OCI-LY1 (cell line): ENCODE measurements around the gene PXYLP1.

Experiments
- H2AFZ ChIP-seq: fragments of 200-600 bp; sonication (generic), shearing (Covaris generic); 2 replicates; pipeline ENCODE4 v1.6.0; 2014; ENCODE audit warnings: antibody characterized with exemption, mild to moderate bottlenecking, low read length
- H3F3A ChIP-seq: fragments of 200-600 bp; sonication (generic), shearing (Covaris generic); 2 replicates; pipeline ENCODE4 v1.6.0; 2014; ENCODE audit warnings: mild to moderate bottlenecking, antibody characterized with exemption, low read length, moderate library complexity; ENCODE audit not compliant: insufficient read depth
- H3K27ac ChIP-seq: fragments of 200-600 bp; sonication (generic); 2 replicates; pipeline ENCODE4 v1.5.1; 2014; ENCODE audit warnings: low read length, mixed run types, mild to moderate bottlenecking, low read depth; ENCODE audit not compliant: poor library complexity, severe bottlenecking
- H3K27me3 ChIP-seq: fragments of 200-600 bp; sonication (generic); 2 replicates; pipeline ENCODE4 v1.6.0; 2014; ENCODE audit warnings: antibody characterized with exemption, mild to moderate bottlenecking, low read length, moderate library complexity; ENCODE audit not compliant: insufficient read depth
- H3K36me3 ChIP-seq: fragments of 200-600 bp; sonication (generic); 2 replicates; pipeline ENCODE4 v1.6.1; 2014; ENCODE audit warnings: mild to moderate bottlenecking, antibody characterized with exemption, low read length, moderate library complexity, mixed read lengths; ENCODE audit not compliant: insufficient read depth
- H3K4me1 ChIP-seq: fragments of 200-600 bp; sonication (generic); 2 replicates; pipeline ENCODE4 v1.5.1; 2014; ENCODE audit warnings: mild to moderate bottlenecking, low read length, moderate library complexity; ENCODE audit not compliant: insufficient read depth, severe bottlenecking
- H3K4me2 ChIP-seq: fragments of 200-600 bp; sonication (generic), shearing (Covaris generic); 2 replicates; pipeline ENCODE4 v1.6.1; 2014; ENCODE audit warnings: low read length
- H3K4me3 ChIP-seq: fragments of 200-600 bp; sonication (generic); 2 replicates; pipeline ENCODE4 v1.5.1; 2014; ENCODE audit warnings: low read length, low read depth, mild to moderate bottlenecking, mixed read lengths; ENCODE audit not compliant: poor library complexity, severe bottlenecking
- H3K79me2 ChIP-seq: fragments of 200-600 bp; shearing (Covaris generic); 2 replicates; pipeline ENCODE4 v1.6.1; 2016; ENCODE audit warnings: mixed run types, low read length, mixed read lengths; ENCODE audit not compliant: insufficient read depth
- H3K9ac ChIP-seq: fragments of 200-600 bp; sonication (generic), shearing (Covaris generic); 2 replicates; pipeline ENCODE4 v1.6.1; 2014; ENCODE audit warnings: mild to moderate bottlenecking, low read length, mixed read lengths
- H3K9me2 ChIP-seq: fragments of 200-600 bp; sonication (generic), shearing (Covaris generic); 2 replicates; pipeline ENCODE4 v1.6.1; 2014; ENCODE audit warnings: low read depth, mild to moderate bottlenecking, low read length, mixed read lengths
- H3K9me3 ChIP-seq: fragments of 200-600 bp; shearing (Covaris generic); 2 replicates; pipeline ENCODE4 v1.6.1; 2014; ENCODE audit warnings: low read length, mixed read lengths
- H4K20me1 ChIP-seq: fragments of 200-600 bp; sonication (generic), shearing (Covaris generic); 2 replicates; pipeline ENCODE4 v1.6.0; 2016; ENCODE audit warnings: mild to moderate bottlenecking, low read length; ENCODE audit not compliant: insufficient read depth
- EZH2 ChIP-seq: fragments of 200-600 bp; sonication (generic), shearing (Covaris generic); IDR thresholded peaks from 2 replicates; pipeline ENCODE4 v1.8.0; 2017; ENCODE audit warnings: borderline replicate concordance, mixed run types, mild to moderate bottlenecking, antibody characterized with exemption, low read length, moderate library complexity, mixed read lengths
- TF ChIP-seq, protein P1 (sequence below): fragments of 200-600 bp; sonication (generic), shearing (Covaris generic); IDR thresholded peaks from 2 replicates; pipeline ENCODE4 v1.5.1; 2017; ENCODE audit warnings: mild to moderate bottlenecking, antibody characterized with exemption, low read length, moderate library complexity, mixed read lengths

Gene PXYLP1

GRCh38 chr3:141303481-141304223, 72.0 kb downstream of the PXYLP1 start:
- Histone ChIP-seq H3K9ac (peak overlapping the region; percentile 34; the same call in 1 of the 2 replicates), H3K9me3 (no peaks in the 10 kb centered on the region), H4K20me1 (no peaks in the 10 kb centered on the region), H3K4me3 (peak overlapping the region; percentile 41), H3K27me3 (no peaks in the 10 kb centered on the region), H3K4me1 (peaks cover 8% of the 10 kb centered on the region), H3K9me2 (no peaks in the 10 kb centered on the region), H3K79me2 (no peaks in the 10 kb centered on the region), H3K4me2 (peak overlapping the region; percentile 67), H3F3A (no peaks in the 10 kb centered on the region), H3K36me3 (no peaks in the 10 kb centered on the region), H3K27ac (no peak overlapping the region), H2AFZ (peak overlapping the region; percentile 95)
- TF ChIP-seq, protein P1, sequence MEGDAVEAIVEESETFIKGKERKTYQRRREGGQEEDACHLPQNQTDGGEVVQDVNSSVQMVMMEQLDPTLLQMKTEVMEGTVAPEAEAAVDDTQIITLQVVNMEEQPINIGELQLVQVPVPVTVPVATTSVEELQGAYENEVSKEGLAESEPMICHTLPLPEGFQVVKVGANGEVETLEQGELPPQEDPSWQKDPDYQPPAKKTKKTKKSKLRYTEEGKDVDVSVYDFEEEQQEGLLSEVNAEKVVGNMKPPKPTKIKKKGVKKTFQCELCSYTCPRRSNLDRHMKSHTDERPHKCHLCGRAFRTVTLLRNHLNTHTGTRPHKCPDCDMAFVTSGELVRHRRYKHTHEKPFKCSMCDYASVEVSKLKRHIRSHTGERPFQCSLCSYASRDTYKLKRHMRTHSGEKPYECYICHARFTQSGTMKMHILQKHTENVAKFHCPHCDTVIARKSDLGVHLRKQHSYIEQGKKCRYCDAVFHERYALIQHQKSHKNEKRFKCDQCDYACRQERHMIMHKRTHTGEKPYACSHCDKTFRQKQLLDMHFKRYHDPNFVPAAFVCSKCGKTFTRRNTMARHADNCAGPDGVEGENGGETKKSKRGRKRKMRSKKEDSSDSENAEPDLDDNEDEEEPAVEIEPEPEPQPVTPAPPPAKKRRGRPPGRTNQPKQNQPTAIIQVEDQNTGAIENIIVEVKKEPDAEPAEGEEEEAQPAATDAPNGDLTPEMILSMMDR: peak; percentile 97
- TF ChIP-seq EZH2: no peak

DNA sequence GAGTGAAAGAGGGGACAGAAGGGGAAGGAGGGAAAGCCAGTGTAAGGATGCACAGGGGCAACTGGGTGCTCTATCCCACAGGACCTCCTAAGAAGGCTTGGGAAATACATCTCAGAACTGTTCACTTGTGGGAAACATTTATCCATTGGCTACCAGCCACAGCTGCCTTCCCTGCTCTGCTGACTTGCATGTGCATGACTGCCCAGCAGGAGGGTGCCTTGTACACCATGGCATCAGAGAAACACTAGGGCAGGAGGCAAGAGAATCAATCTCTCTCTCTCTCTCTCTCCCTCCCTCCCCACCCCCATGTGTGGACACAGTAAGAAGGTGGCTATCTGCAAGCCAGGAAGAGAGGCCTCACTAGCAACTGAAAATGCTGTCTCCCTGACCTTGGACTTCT, 73.8 kb downstream of the PXYLP1 start:
- no peak overlapping the region for H2AFZ ChIP-seq

DNA sequence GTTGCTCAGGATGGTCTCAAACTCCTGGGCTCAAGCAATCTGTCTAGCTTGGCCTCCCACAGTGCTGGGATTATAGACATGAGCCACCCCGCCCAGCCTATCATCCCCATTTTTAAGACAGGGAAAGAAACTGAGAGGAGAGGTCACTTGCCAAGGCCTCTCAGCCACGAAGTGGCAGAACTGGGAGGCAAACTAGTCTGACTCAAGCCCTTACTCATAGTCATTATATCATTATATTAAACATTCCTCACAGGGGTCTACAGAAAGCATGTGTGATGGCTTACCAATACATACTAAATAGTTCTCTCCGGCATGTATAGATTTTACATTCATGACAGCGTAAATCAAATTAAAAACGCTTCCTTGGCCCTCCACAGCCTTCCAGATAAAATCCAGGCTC, 74.7 kb downstream of the PXYLP1 start:
- H3K9me3 ChIP-seq: no peaks in the 10 kb centered on the region
- no peak for TF ChIP-seq EZH2
- H3K9ac ChIP-seq: no peak overlapping the region
- no peaks in the 10 kb centered on the region for H3K79me2 ChIP-seq
- no peaks in the 10 kb centered on the region for H3K27me3 ChIP-seq
- no peak overlapping the region for H3K27ac ChIP-seq
- no peaks in the 10 kb centered on the region for H4K20me1 ChIP-seq
- no peak overlapping the region for H3K4me2 ChIP-seq
- H3K4me3 ChIP-seq: no peak overlapping the region
- no peaks in the 10 kb centered on the region for H3K9me2 ChIP-seq
- H3K36me3 ChIP-seq: no peaks in the 10 kb centered on the region
- H3F3A ChIP-seq: no peaks in the 10 kb centered on the region
- H3K4me1 ChIP-seq: peaks cover 16% of the 10 kb centered on the region
- no peak overlapping the region for H2AFZ ChIP-seq

More for the DNA sequence above, 73.8 kb downstream of the PXYLP1 start:
- H3K4me1 ChIP-seq: peaks cover 8% of the 10 kb centered on the region
- no peaks in the 10 kb centered on the region for H3K9me2 ChIP-seq
- TF ChIP-seq, protein P1: 0 out of 2 replicates have a peak, but pooled peaks have one; percentile 12
- no peak for TF ChIP-seq EZH2
- no peaks in the 10 kb centered on the region for H3F3A ChIP-seq
- no peaks in the 10 kb centered on the region for H3K27me3 ChIP-seq
- no peaks in the 10 kb centered on the region for H3K9me3 ChIP-seq
- H3K4me3 ChIP-seq: no peak overlapping the region
- no peaks in the 10 kb centered on the region for H4K20me1 ChIP-seq
- H3K27ac ChIP-seq: no peak overlapping the region
- H3K79me2 ChIP-seq: no peaks in the 10 kb centered on the region
- H3K36me3 ChIP-seq: no peaks in the 10 kb centered on the region
- H3K4me2 ChIP-seq: no peak overlapping the region
- no peak overlapping the region for H3K9ac ChIP-seq

- H3F3A ChIP-seq: no peaks in the 10 kb centered on the region
- no peak overlapping the region for H3K4me3 ChIP-seq
- H3K4me1 ChIP-seq: peaks cover 19% of the 10 kb centered on the region
- H3K36me3 ChIP-seq: no peaks in the 10 kb centered on the region
- H3K79me2 ChIP-seq: no peaks in the 10 kb centered on the region
- no peaks in the 10 kb centered on the region for H3K27me3 ChIP-seq
- H4K20me1 ChIP-seq: no peaks in the 10 kb centered on the region
- no peak overlapping the region for H2AFZ ChIP-seq
- no peak for TF ChIP-seq EZH2
- TF ChIP-seq, protein P1: no peak
- no peak overlapping the region for H3K27ac ChIP-seq
- no peaks in the 10 kb centered on the region for H3K9me2 ChIP-seq
- no peak overlapping the region for H3K4me2 ChIP-seq
- no peak overlapping the region for H3K9ac ChIP-seq
- H3K9me3 ChIP-seq: no peaks in the 10 kb centered on the region
These were observed 75.3 kb downstream of the PXYLP1 start for GRCh38 chr3:141306922-141307321.
